Stimulated activated CD4-positive, alpha-beta T cell treated with anti-CD3 and anti-CD28 coated beads, Interleukin-12 subunit alpha, Interleukin-12 subunit beta, amount 100 ng/mL, for 48 hours (primary cell): Measurements from ENCODE around the gene RPS6KA3.

Source experiments
- DNase-seq, 3 donors: peaks; one replicate each; pipeline ENCODE4 v3.0.0-alpha.2; 2020; ENCODE audit warnings: low read depth in 2 of 3, low spot score in 1 of 3

RPS6KA3 gene

GRCh38 chrX:20266810-20267606 lies at the start of gene RPS6KA3:
TSS of gene RPS6KA3 (minus strand) at chrX:20266909. CDS start at chrX:20266632, 277 bp downstream.
- peak; percentile 77 to 85 (median 83) for DNase-seq

DNA sequence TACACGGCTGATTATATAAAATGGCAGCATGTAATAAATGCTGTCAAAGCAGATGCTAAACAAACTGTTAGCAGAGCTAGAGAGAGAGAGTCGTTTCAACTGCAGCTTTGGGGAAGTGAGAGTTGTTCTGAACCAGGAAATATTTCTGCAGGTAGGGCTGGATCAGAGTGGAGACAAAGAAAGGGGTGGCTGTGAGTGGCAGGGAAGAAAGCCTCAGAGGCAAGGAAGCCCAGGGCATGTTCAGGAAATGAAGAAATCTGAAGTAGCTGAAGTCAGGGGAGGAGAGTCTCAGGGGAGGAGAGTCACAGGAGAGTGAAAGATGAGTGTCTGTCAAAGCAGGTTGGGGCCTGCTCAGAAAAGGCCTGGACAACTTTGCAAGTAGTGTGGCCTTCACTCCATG lies 48.4 kb upstream of the RPS6KA3 start:
- no peak for DNase-seq

GRCh38 chrX:20313899-20314298 lies 47.2 kb upstream of the RPS6KA3 start:
- DNase-seq = no peak

GRCh38 chrX:20312018-20312417 lies 45.3 kb upstream of the RPS6KA3 start:
- no peak for DNase-seq

GRCh38 chrX:20311505-20311904 lies 44.8 kb upstream of the RPS6KA3 start:
- DNase-seq = no peak

DNA sequence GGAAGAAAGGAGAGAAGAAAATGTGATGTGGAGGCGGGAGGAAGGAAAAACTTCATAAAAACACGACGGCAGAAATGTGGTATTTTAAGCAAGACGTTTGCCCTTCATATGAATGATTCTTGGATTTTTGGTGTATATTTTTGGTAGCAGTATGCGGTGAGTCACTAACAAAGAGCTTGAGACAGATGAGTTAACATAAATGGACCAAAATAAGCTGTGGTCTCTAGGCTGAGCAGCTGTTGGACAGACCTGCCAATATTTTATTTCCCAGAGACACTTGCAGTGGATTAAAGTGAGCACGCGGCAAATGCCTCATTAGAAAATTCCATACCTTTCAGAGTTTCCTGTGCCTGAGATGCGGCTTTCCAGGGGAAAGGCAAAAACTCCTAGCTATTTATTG lies 43.1 kb upstream of the RPS6KA3 start:
- no peak for DNase-seq

DNA sequence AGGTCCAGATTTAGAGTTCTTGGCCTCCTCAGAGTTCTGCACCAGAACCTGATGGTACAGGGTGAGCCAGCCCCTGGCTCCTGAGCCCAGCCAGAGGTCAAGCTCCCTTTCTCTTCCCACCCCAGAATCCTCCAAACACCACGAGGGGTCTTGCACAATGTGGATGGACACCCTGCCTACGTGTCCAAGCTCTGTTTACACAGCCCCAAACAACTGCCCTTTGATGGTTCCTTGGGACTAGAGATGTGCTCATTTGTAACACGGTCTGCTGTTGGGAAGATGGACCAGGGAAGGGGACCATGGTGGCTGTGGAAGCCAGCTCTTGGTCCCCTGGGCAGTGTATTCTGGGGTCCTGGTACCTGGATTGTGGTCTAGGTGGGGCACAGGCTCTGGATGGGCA lies 40.0 kb upstream of the RPS6KA3 start:
- no peak for DNase-seq

DNA sequence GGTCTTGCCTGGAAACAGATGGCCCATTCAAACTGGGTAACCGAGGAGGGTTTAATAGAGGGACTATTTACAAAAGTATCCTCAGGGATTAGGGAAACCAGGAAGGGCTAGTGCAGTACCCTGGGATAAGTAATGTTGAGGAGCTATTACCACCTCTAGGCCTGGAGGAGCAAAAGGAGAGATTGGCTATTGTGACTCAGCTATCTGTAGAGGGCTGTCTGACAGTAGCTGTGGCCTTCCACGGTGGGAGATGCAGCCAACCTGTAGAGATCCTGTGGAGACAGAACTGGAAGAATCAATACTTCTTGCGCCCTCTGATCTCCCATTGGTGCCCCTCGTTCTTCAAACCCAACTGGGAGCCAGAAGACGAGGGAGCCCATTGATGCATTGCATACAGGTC lies 34.1 kb upstream of the RPS6KA3 start:
- DNase-seq = no peak

DNA sequence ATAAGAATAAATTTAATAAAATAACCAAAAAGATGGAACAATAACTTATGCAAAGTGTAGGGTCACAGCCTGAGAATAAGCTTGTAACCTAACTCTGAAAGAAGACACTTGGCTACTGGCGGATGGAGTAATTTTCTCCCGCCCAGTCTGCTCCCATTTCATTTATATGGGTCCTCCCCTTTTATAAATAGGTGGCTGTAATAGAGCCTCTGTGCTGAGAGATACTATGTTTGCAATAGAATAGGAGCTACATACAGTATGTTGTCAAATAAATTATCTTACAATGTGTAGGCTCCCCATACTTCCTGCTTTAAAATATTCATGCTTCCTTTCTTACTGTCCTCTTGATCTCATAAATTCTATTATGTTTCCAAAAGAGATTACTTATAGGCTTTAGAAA lies 28.2 kb upstream of the RPS6KA3 start:
- no peak for DNase-seq

- DNase-seq = no peak
These were observed 27.6 kb upstream of the RPS6KA3 start for GRCh38 chrX:20294284-20294683.

GRCh38 chrX:20285511-20285910 lies 18.8 kb upstream of the RPS6KA3 start:
- DNase-seq = no peak

- DNase-seq = no peak
These were observed 18.3 kb upstream of the RPS6KA3 start for GRCh38 chrX:20284992-20285391.

- DNase-seq = no peak
These were observed 17.7 kb upstream of the RPS6KA3 start for GRCh38 chrX:20284444-20284843.

DNA sequence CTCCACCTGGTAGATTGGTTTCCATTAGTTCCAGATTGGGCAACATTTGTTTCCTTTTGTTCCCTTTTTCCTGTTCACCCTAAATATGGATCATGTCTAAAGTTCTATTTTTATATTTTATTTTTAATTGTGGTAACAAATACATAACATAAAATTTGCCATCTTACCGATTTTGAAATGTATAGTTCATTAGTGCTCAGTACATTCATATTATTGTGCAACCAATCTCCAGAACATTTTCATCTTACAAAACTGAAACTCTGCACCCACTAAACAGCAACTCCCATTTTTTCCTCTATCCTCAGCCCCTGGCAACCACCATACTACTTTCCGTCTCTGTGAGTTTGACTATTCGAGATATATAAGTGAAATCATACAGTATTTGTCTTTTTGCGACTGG lies 14.2 kb upstream of the RPS6KA3 start:
- no peak for DNase-seq

GRCh38 chrX:20274121-20274520 lies 7.4 kb upstream of the RPS6KA3 start:
- DNase-seq = no peak

DNA sequence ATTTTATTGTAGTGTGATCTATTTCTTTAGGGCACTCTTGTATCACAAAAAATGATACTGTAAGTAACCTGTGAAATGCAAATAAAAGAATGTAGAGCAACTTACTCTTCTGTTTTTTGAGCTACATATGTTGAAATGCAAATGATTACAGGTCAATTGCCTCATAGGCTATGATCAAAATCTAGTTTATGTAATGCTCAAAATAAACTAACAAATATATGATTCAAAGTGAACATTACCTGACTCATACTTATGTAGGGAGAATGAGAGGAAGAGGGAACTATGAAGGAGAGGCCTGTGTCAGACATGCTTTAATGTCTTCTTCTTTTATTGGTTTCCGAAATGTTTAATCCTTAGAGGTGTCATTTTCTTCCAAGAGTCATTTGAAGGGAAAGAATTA lies 5.0 kb upstream of the RPS6KA3 start:
- no peak for DNase-seq

GRCh38 chrX:20271186-20271585 lies 4.5 kb upstream of the RPS6KA3 start:
- no peak for DNase-seq

GRCh38 chrX:20270562-20270890 lies 3.8 kb upstream of the RPS6KA3 start:
- DNase-seq = no peak

GRCh38 chrX:20269848-20270561 lies 3.3 kb upstream of the RPS6KA3 start:
- DNase-seq = no peak

DNA sequence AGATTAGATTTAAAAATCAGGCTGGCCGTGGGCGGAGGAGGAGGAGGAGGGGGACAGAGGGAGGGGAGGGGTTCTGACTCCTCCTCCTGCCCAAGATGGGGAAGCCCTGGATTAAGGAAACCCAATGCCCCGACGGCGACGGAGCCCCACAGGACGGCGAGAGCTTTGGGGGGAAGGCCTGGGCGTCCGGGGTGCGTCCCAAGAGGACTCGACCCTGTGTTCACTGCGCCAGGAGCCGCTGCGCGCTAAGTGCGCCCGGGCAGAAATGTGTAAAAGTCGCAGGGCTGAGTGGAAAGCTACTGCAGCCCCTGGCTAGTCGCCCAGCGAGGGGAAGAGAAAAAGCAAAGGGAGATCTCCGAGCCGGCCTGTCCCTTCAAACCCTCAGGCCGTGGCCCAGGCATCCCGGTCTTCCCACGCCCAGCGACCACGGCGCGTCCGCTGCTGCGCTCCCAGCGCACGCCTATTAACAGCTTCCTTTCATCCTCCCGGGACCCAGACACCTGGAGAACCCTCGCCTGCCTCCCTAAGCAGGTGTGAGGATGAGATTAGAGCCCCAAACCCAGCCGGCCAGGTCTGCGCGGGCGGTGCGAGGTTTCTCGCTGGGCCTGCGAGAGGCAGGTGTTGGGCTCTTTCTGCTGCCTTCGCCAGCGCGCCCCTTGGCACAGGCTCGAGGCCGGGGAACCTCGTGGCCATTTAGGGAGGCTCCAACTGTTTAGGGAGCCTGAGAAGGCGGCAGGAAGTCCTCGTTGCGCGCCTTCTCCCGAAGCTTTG lies 1.4 kb upstream of the RPS6KA3 start:
- DNase-seq = no peak

DNA sequence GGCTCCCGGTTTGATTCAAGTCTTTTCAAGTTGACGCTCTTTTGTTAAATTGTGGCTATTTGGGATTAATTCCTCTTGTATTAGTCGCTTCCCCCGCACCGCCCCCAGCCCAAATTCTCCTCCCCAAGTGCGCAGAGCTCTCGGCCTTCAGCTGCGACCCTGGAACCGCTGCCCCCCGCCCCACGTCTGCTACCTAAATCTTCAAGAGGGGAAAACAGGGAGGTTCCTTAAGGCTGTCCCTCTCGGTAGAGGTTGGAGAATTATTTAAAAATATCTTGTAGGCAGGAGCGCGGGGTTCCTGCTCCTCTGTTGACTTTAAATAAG lies 860 bp upstream of the RPS6KA3 start:
- no peak for DNase-seq
